T follicular helper cell (primary cell): ENCODE data around the gene IRS2.

Experiments
- DNase-seq: peaks from one replicate; pipeline ENCODE4 v3.0.0-alpha.2; 2020; ENCODE audit warnings: low read depth

IRS2 gene

GRCh38 chr13:109706015-109706715 is 80.2 kb downstream of the IRS2 start:
- no peak for DNase-seq

DNA sequence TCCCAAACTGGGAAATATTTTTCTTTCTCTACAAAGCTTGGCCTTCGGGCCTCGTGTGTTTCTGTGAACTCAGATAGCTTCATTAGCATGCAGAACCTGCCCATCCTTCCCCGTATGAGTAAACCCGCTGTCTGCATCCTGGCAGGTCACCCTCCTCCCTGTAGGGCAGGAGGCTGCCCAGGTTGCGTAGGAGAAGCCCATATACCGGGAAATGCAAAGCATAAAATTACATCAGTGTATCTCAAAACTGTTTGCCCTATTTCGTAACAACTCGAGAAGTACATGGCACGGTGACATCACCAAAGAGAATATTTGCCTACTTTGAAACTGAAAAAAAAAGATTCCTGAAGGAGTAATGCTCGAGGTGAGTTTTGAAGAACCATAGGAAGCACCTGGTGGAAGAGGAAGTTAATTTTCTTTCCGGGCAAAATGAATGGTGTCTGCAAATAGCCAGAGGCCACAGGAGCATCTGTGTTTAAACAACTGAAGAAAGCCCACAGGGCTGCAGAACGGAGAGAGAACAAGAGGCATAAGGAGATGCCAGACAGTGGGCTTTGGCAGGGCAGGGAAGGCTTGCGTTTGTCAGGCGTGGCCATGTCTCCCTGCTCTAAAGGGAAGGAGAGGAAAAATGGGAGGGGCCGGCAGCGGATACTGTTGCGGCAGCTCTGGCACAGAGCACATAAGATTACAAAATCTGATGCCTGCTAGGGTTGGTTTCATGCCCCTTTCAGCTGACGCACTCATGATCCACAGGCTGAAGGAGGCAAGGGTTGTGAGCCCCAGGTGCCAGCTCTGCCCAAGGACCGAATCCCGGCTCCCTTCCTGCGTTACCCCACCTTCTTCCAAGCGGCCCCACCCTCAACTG is 81.4 kb downstream of the IRS2 start:
- DNase-seq, result no peak

- no peak for DNase-seq
Measured at GRCh38 chr13:109703250-109703649, 83.1 kb downstream of the IRS2 start.
